ENCODE measurements around the gene NHLRC4.

- no peak for TF ChIP-seq CTCF (IDR thresholded peaks at IDR 0.05)
- no peak for TF ChIP-seq EZH2 (IDR thresholded peaks at IDR 0.05; ENCODE audit: borderline replicate concordance, insufficient read depth, low read depth, low read length, poor library complexity, severe bottlenecking)
Measured at GRCh38 chr16:525123-525519, 41.7 kb upstream of the NHLRC4 start.
